ENCODE results near the gene MADD.

The MADD gene

GRCh38 chr11:47328449-47329390 is 58.8 kb downstream of the MADD start:
- TF ChIP-seq CTCF (IDR thresholded peaks at IDR 0.05; ENCODE audit: borderline replicate concordance, extremely low read depth, low read length, poor library complexity, severe bottlenecking) = no peak
- no peak for TF ChIP-seq EZH2 (IDR thresholded peaks at IDR 0.05; ENCODE audit: borderline replicate concordance, low read depth, low read length, severe bottlenecking)
- Histone ChIP-seq H3K27ac (ENCODE audit: low read length) (no peak overlapping the region), H3K9ac (ENCODE audit: low read depth, low read length) (no peak overlapping the region), H3K4me3 (ENCODE audit: low read depth in 1 of 2, low read length in 2 of 2) (no peak overlapping the region), H3K4me2 (ENCODE audit: insufficient read depth, low read length) (no peak overlapping the region), H2AFZ (ENCODE audit: low read depth, low read length) (no peak overlapping the region), H3K27me3 (ENCODE audit: insufficient read depth, low read length, poor library complexity) (no peaks in the 10 kb centered on the region), H3K9me3 (ENCODE audit: insufficient read depth, low read length, severe bottlenecking) (no peaks in the 10 kb centered on the region), H3K4me1 (ENCODE audit: insufficient read depth, low read length) (no peaks in the 10 kb centered on the region), H4K20me1 (ENCODE audit: insufficient read depth, low read length) (no peaks in the 10 kb centered on the region), H3K36me3 (ENCODE audit: insufficient read depth, low read length) (no peaks in the 10 kb centered on the region; the same call in none of the 2 replicates), H3K79me2 (ENCODE audit: insufficient read depth, low read length) (no peaks in the 10 kb centered on the region)
- DNase-seq = no peak
- no peak for ATAC-seq (ENCODE audit: insufficient read depth, low read depth)

GRCh38 chr11:47329431-47329986 is 59.6 kb downstream of the MADD start:
- no peak overlapping the region for H2AFZ ChIP-seq (ENCODE audit: low read depth, low read length)

GRCh38 chr11:47329987-47330931 is 60.3 kb downstream of the MADD start:
- Histone ChIP-seq H3K9ac (ENCODE audit: low read depth, low read length) (no peak overlapping the region), H3K4me3 (ENCODE audit: low read depth in 1 of 2, low read length in 2 of 2) (no peak overlapping the region), H3K4me2 (ENCODE audit: insufficient read depth, low read length) (no peak overlapping the region), H3K79me2 (ENCODE audit: insufficient read depth, low read length) (no peaks in the 10 kb centered on the region), H2AFZ (ENCODE audit: low read depth, low read length) (no peak overlapping the region), H3K27ac (ENCODE audit: low read length) (no peak overlapping the region), H3K4me1 (ENCODE audit: insufficient read depth, low read length) (no peaks in the 10 kb centered on the region), H3K27me3 (ENCODE audit: insufficient read depth, low read length, poor library complexity) (no peaks in the 10 kb centered on the region), H3K36me3 (ENCODE audit: insufficient read depth, low read length) (no peaks in the 10 kb centered on the region; the same call in none of the 2 replicates), H3K9me3 (ENCODE audit: insufficient read depth, low read length, severe bottlenecking) (no peaks in the 10 kb centered on the region), H4K20me1 (ENCODE audit: insufficient read depth, low read length) (no peaks in the 10 kb centered on the region)
- DNase-seq = no peak
- TF ChIP-seq EZH2 (IDR thresholded peaks at IDR 0.05; ENCODE audit: borderline replicate concordance, low read depth, low read length, severe bottlenecking) (no peak), CTCF (IDR thresholded peaks at IDR 0.05; ENCODE audit: borderline replicate concordance, extremely low read depth, low read length, poor library complexity, severe bottlenecking) (no peak)
- no peak for ATAC-seq (ENCODE audit: insufficient read depth, low read depth)

More at GRCh38 chr11:47329431-47329986, 59.6 kb downstream of the MADD start:
- DNase-seq (no peak), ATAC-seq (ENCODE audit: insufficient read depth, low read depth) (no peak)
- Histone ChIP-seq H3K4me2 (ENCODE audit: insufficient read depth, low read length) (no peak overlapping the region), H3K9me3 (ENCODE audit: insufficient read depth, low read length, severe bottlenecking) (no peaks in the 10 kb centered on the region), H3K27me3 (ENCODE audit: insufficient read depth, low read length, poor library complexity) (no peaks in the 10 kb centered on the region), H3K27ac (ENCODE audit: low read length) (no peak overlapping the region), H3K4me3 (ENCODE audit: low read depth in 1 of 2, low read length in 2 of 2) (no peak overlapping the region), H3K4me1 (ENCODE audit: insufficient read depth, low read length) (no peaks in the 10 kb centered on the region), H3K9ac (ENCODE audit: low read depth, low read length) (no peak overlapping the region), H3K36me3 (ENCODE audit: insufficient read depth, low read length) (no peaks in the 10 kb centered on the region; the same call in none of the 2 replicates), H4K20me1 (ENCODE audit: insufficient read depth, low read length) (no peaks in the 10 kb centered on the region), H3K79me2 (ENCODE audit: insufficient read depth, low read length) (no peaks in the 10 kb centered on the region)
- TF ChIP-seq CTCF (IDR thresholded peaks at IDR 0.05; ENCODE audit: borderline replicate concordance, extremely low read depth, low read length, poor library complexity, severe bottlenecking) (no peak), EZH2 (IDR thresholded peaks at IDR 0.05; ENCODE audit: borderline replicate concordance, low read depth, low read length, severe bottlenecking) (no peak)

All from DND-41 (cell line).